GM12872 (cell line): Measurements from ENCODE around the gene MADD.

Source experiments
- TF ChIP-seq, protein P1 (sequence below): IDR thresholded peaks from 3 replicates; pipeline ENCODE4 v1.5.1; 2011; ENCODE audit warnings: low read depth, mild to moderate bottlenecking, low read length, moderate library complexity; ENCODE audit not compliant: insufficient read depth

The MADD gene

DNA sequence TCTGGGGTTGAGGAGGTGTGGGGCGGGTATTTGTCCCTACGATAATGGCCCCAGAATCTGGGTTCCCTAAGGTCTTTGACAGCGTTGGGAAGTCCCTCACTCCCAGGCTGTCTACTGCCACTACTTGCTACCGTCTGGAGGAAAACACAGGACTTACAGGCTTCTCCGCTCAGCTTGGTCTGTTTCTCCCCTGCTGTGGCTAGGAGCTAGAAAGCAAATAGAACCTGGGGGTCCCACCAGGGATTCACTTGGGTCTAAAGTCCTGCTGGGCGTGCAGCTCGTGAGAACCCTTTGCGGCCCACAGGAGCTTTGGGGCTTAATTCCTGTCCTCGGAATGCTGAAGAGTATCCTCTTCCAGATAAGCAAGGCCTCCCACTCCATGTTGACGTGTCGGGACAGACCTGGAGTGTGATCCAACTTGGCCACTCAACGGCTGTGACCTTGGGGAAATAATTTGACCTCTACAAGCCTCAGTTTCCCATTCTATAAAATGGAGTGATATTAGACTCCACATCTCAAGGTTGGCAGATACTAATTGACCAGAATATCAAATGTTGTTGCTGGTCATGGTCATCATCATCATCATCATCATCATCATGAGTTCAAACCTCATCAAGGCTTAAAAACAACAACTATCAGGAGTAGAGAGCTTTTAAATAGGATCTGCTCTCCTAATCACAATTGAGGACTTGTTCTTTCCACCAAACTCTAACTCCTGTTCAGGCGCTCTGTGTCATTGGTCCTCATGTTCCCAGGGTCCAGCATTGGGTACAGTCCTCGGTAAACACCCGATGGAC lies 84.2 kb downstream of the MADD start:
- TF ChIP-seq, protein P1, sequence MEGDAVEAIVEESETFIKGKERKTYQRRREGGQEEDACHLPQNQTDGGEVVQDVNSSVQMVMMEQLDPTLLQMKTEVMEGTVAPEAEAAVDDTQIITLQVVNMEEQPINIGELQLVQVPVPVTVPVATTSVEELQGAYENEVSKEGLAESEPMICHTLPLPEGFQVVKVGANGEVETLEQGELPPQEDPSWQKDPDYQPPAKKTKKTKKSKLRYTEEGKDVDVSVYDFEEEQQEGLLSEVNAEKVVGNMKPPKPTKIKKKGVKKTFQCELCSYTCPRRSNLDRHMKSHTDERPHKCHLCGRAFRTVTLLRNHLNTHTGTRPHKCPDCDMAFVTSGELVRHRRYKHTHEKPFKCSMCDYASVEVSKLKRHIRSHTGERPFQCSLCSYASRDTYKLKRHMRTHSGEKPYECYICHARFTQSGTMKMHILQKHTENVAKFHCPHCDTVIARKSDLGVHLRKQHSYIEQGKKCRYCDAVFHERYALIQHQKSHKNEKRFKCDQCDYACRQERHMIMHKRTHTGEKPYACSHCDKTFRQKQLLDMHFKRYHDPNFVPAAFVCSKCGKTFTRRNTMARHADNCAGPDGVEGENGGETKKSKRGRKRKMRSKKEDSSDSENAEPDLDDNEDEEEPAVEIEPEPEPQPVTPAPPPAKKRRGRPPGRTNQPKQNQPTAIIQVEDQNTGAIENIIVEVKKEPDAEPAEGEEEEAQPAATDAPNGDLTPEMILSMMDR = no peak

DNA sequence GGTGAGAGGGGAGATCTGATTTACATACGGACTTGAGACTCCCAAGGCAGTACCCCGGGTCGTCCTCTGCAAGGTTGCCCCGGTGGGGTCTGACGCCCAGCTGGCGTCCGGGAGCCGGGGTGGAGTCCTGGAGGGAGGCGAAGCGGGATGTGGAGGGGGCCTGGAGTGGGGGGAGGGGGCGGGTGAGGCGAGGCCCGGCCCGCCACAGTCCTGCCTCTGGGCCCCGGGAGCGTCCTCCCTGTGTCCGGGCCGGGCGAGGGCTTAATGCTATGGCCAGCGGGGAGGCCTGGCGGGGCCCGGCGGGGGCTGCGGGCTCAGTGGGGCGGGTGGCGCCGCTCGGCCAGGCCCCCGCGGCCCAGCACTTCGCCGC lies 85.0 kb downstream of the MADD start:
- TF ChIP-seq, protein P1 = no peak

DNA sequence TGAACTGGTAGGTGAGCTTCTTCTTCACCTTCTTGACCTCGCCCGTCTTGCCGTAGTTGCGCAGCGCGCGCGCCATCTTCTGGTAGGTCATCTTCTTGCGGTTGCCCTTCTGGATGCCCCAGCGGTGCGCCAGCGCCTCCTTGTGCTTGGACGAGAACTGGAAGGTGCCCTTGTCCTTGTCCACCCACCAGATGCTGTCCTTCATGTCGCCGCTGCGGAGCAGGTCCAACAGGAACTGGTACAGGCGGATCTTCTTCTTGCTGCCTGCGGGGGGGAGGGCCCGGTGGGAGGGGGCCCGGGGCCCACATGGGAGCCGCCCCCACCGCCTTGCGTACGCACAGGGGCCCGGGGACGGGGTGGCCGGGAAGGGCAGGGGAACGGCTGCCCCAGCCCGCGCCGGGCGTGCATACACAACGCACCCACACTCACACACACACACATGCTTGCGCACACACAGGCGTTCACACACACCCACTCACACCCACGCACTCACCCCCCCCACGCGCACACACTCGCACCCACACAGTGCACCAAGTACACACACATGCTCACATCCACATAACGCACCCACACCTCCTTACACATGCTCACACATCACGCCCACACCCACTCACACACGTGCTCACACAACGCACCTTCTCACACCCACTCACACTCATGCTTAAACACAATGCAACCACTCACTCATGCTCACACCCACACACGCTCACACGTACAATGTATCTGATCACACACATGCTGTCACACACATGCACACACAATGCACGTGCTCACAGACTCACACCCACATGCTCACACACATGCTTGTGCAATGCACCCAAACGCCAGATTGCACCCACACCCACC lies 85.6 kb downstream of the MADD start:
- TF ChIP-seq, protein P1 = peak; percentile 23; the same call in 1 of the 3 replicates

DNA sequence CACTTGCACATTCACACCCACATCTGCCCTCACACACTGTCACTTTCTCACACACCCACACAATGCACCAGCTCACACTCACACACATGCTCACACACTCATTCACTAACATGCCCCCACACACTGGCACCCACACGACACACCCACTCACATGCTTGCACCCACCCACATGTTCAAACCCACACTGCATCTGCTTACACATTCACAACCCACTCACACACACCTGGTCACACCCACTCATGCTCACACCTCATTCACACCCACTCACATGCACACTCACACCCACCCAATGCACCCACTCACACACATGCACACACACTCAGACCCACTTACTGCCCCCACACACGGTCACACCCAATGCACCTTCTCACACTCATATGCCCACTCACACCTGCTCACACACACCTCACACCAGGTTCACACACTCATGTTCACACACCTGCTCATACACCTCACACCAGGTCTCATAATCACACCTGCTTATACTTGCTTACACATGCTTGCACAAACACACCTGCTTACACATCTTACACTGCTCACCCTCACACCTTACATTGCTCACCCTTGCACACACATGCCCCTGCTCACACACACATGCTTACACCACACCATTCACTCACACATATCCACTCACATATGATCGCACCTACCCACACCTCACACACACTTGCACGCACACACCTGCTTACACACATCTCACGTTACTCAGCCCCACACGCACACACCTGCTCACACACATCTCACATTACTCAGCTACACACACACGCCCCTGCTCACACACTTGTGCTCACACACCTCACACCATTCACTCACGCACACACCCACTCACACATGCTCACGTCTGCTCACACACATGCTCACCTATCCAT lies 86.4 kb downstream of the MADD start:
- TF ChIP-seq, protein P1 = no peak

DNA sequence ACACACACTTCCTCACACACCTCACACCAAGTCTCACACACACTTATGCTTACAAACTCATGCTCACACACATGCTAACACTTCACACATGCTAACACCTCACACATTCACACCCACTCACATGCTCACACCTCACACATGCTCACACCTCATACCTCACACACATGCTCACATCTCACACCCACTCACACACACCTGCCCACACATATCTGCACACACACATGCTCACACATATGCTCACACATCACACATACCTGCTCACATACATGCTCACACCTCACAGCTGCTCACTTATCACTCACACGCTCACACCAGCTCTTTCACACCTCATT lies 87.0 kb downstream of the MADD start:
- TF ChIP-seq, protein P1 = no peak

DNA sequence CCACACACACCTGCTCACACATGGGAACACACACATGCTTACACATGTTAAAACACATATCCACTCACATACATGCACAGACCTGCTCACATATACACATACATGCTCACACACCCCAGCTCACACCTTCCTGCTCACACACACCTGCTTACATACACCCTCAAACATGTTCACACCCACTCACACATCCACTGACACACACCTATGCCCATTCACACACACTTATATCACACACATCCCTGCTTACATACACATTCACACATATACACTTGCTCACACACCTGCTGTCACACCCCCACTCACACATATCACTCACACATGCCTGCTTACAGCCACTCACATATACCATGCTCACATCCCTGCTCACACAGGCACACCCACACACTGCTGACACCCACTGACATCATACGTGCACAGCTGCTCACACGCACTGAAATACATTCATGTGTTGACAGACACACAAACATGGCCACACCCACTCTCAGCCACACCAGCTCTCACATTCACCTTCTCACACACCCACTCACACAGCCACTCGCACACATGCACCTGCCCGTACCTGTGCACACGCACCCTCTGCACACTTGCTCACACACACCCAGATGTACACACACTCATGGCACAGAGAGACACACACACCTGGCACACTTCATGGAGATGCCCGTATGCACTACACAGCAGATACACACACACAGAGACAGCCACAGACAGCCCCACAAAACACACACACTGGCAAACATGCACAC lies 88.2 kb downstream of the MADD start:
- TF ChIP-seq, protein P1 = no peak
